ENCODE data around the gene EML6. TPM values are rescaled to one million over a fixed set of nuclear protein-coding genes. Genes with fewer than 3 reads are reported as not detected.

Gene EML6
- total and polyA plus RNA-seq, 4 donors: 0.95 to 2.7 (median 2.6) TPM; not detected in 1

DNA sequence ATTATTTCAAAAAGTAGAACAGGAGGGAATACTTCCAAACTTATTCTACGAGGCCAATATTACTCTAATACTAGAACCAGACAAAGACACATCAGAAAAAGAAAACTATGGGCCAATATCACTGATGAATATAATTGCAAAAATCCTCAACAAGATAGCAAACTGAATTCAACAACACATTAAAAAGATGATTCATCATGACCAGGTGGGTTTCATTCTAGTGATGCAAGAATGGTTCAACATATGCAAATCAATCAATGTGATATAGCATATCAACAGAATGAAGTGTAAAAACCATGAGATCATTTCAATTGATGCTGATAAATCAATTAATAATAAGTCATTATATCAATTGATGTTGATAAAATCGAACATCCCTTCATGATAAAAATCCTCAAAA lies 22.4 kb upstream of the EML6 start:
- Histone ChIP-seq H3K9me3 (ENCODE audit: control insufficient read depth, low read length) (no peaks in the 10 kb centered on the region), H3K36me3 (ENCODE audit: control insufficient read depth in 1 of 2, insufficient read depth in 2 of 2, low read length in 1 of 2) (no peaks in the 10 kb centered on the region), H3K4me3 (ENCODE audit: low read length in 2 of 2) (no peak overlapping the region), H3K4me1 (ENCODE audit: control insufficient read depth in 1 of 2, insufficient read depth in 2 of 2, low read length in 2 of 2) (no peaks in the 10 kb centered on the region), H3K27me3 (ENCODE audit: control insufficient read depth in 1 of 2, insufficient read depth in 2 of 2, low read length in 1 of 2) (no peaks in the 10 kb centered on the region), H3K27ac (ENCODE audit: low read depth in 1 of 2, low read length in 2 of 2) (no peak overlapping the region)
- intact Hi-C loops (cut with DNase I): loop anchor here (5.0 to 10.0 kb wide), 3 partner anchors 179 to 594 kb away; no protein-coding TSS in a partner anchor
- no peak for ATAC-seq (ENCODE audit: low FRiP score)
- DNase-seq: no peak
- WGBS, 2 donors: 83 to 86% methylated on average over 2 of the region's 2 CpGs

DNA sequence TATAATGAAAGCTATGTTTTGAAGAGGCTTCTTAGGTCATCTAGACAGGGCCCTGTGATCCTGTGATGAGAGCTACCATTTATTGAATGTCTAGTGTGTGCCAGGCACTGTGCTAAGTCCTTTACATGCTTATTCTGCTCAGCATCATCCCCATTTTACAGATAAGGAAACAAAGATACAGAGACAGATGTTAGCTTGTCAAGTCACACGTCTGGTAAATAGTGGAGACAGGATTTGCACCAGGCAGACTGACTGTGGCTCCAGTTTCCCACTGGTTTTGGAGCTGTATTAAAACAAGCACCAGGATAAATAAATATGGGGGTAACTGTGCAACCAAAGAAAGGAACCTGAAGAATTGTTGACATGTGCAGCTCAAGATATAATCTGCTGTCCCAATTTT lies 19.2 kb upstream of the EML6 start:
- Histone ChIP-seq H3K9me3 (ENCODE audit: control insufficient read depth, low read length) (no peaks in the 10 kb centered on the region), H3K27ac (ENCODE audit: low read depth in 1 of 2, low read length in 2 of 2) (no peak overlapping the region), H3K36me3 (ENCODE audit: control insufficient read depth in 1 of 2, insufficient read depth in 2 of 2, low read length in 1 of 2) (no peaks in the 10 kb centered on the region), H3K27me3 (ENCODE audit: control insufficient read depth in 1 of 2, insufficient read depth in 2 of 2, low read length in 1 of 2) (no peaks in the 10 kb centered on the region), H3K4me1 (ENCODE audit: control insufficient read depth in 1 of 2, insufficient read depth in 2 of 2, low read length in 2 of 2) (no peaks in the 10 kb centered on the region), H3K4me3 (ENCODE audit: low read length in 2 of 2) (no peak overlapping the region)
- ATAC-seq (ENCODE audit: low FRiP score) (no peak), DNase-seq (no peak)
- WGBS, 2 donors: 75 to 82% methylated on average over 1 of the region's 1 CpG
- intact Hi-C loops (cut with DNase I): loop anchor here (5.0 to 10.0 kb wide), 3 partner anchors 182 to 597 kb away; no protein-coding TSS in a partner anchor

DNA sequence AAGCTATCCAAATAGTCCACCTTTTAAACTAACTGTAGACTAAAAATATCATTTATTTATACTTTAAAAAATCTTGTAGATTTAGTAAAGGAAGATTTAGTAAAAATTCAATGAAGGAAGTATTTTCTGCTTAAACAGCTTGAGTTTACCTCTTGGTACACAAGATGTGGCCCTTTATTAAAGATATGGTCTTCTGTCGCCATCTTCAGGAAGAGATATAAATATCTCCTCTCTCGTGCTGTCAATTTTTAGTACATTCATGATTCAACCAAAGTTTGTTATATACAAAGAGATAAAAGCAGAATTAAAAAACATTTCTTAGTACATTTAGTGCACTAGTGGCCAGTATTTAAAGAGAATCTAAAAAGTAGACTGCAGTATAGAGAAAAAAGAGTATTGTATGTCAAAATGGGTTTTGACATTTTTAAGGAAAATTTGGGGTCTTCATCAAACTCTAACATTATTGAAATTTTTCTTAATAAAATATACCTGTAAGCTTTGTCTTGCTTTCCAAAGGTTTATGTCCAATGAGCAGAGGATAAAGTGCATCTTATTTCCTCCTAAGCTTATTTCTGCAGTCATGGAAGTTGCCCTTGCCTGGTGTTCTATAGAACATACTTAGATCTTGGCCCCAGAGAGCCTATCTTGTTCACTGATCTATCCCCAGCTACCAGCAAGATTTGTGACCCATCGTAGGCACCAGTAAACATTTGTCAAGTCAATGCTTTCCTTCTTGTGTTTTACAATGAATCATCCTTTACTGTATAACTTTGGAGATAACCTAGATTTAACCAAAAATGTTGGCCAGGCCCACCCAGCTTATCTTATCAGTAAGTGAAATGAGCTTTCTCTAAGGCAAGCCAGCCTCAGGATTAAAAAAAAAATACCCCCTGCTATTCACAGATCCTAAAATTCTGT lies 18.5 kb upstream of the EML6 start:
- H3K27ac ChIP-seq (ENCODE audit: low read depth in 1 of 2, low read length in 2 of 2): no peak overlapping the region
- WGBS, 2 donors: 6 to 13% methylated on average over 3 of the region's 3 CpGs
- no peaks in the 10 kb centered on the region for H3K4me1 ChIP-seq (ENCODE audit: control insufficient read depth in 1 of 2, insufficient read depth in 2 of 2, low read length in 2 of 2)
- no peaks in the 10 kb centered on the region for H3K9me3 ChIP-seq (ENCODE audit: control insufficient read depth, low read length)
- no peak overlapping the region for H3K4me3 ChIP-seq (ENCODE audit: low read length in 2 of 2)
- H3K27me3 ChIP-seq (ENCODE audit: control insufficient read depth in 1 of 2, insufficient read depth in 2 of 2, low read length in 1 of 2): no peaks in the 10 kb centered on the region
- peak; percentile 82 for ATAC-seq (ENCODE audit: low FRiP score)
- no peaks in the 10 kb centered on the region for H3K36me3 ChIP-seq (ENCODE audit: control insufficient read depth in 1 of 2, insufficient read depth in 2 of 2, low read length in 1 of 2)
- intact Hi-C loops (cut with DNase I): loop anchor here (5.0 to 10.0 kb wide), 3 partner anchors 183 to 598 kb away; no protein-coding TSS in a partner anchor
- DNase-seq: no peak

DNA sequence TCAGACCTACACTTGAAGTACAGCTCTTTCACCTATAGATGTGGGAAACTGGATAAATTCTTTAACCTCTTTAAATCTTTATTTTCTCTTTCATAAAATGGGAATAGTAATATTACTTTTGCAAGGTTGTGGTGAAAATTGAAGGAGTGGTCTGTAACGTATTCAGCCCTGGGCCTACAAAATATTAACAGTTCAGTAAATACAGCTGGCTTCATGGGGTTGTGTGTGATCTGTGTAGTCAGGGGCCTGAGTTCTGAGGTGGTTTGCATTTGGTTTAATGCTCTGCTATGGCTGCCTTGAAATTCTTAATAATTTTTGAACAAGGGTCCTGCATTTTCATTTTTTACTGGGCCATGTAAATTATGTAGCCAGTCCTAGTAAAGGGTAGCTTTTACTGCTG lies 16.8 kb upstream of the EML6 start:
- H3K27me3 ChIP-seq (ENCODE audit: control insufficient read depth in 1 of 2, insufficient read depth in 2 of 2, low read length in 1 of 2): no peaks in the 10 kb centered on the region
- intact Hi-C loops (cut with DNase I): loop anchor here in 1 of 2 donors (10.0 kb wide), 1 partner anchor 532 kb away; no protein-coding TSS in a partner anchor

DNA sequence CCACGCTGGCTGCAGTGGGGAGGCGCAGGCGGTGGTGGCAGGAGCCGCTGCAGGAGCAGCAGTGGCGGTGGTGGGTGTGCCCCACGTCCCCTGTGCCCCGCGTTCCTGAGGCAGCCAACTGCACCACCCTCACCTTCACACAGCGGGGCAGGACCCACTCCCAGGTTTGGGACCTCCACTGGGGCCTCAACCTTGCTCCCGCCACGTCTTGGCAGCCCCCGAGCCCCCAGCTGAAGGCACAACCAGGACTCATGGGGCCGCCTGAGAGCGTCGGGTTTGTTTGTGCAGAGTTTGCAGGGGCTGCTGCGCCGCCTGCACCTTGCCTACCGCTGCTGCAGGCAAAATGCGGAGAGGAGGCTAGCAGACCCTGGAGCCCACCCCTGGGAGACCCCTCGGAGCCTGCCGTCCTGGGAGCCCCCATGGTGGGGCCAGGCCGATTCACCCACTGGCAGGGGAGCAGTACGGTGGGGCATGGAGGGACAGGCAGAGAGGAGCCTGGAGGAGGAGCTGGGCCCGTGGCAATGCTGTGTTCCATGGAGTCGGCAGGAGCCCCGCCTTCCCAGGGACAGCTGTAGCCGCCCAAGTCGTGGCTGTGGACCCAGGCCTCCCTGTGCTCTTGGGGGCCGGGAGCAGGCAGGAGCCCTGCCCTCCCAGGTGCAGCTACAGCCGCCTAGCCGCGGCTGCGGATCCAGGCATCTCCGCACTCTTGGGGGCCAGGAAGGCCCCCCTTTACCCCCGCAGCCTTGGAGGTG lies 14.7 kb upstream of the EML6 start:
- peak; percentile 70 to 76 for DNase-seq
- intact Hi-C loops (cut with DNase I): loop anchor here in 1 of 2 donors (10.0 kb wide), 1 partner anchor 534 kb away; no protein-coding TSS in a partner anchor

More for the DNA sequence above, 16.8 kb upstream of the EML6 start:
- WGBS, 2 donors: 78 to 93% methylated on average over 1 of the region's 1 CpG
- DNase-seq (no peak), ATAC-seq (ENCODE audit: low FRiP score) (no peak)
- no peaks in the 10 kb centered on the region for H3K36me3 ChIP-seq (ENCODE audit: control insufficient read depth in 1 of 2, insufficient read depth in 2 of 2, low read length in 1 of 2)
- no peak overlapping the region for H3K4me3 ChIP-seq (ENCODE audit: low read length in 2 of 2)
- H3K4me1 ChIP-seq (ENCODE audit: control insufficient read depth in 1 of 2, insufficient read depth in 2 of 2, low read length in 2 of 2): no peaks in the 10 kb centered on the region
- H3K27ac ChIP-seq (ENCODE audit: low read depth in 1 of 2, low read length in 2 of 2): no peak overlapping the region
- H3K9me3 ChIP-seq (ENCODE audit: control insufficient read depth, low read length): no peaks in the 10 kb centered on the region

DNA sequence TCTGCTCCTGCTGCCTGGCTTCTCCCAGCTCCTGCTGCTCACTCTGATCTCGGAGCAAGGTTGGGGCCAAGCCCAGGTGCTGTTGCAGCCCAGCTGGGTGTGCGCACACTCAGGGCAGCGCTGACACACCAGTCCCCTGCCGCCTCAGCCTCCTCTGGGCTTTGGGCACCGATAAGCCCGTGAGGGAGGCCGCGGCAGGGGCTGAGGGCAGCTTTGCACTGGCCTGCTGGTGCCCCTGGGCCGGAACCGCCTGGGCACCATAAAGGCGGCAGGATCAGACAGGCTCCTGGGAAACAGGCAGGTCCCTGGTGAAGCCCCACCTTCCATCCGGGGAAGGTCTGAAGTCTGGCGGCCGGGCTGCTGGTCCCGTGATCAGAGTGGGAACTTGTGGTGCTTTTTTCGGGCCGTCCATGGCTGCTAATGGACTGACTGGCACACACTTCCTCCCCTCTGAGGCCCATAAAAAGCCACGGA lies 14.1 kb upstream of the EML6 start:
- Histone ChIP-seq H3K27me3 (ENCODE audit: control insufficient read depth in 1 of 2, insufficient read depth in 2 of 2, low read length in 1 of 2) (no peaks in the 10 kb centered on the region), H3K27ac (ENCODE audit: low read depth in 1 of 2, low read length in 2 of 2) (no peak overlapping the region), H3K4me3 (ENCODE audit: low read length in 2 of 2) (peak overlapping the region; percentile 5 to 38), H3K9me3 (ENCODE audit: control insufficient read depth, low read length) (no peaks in the 10 kb centered on the region), H3K4me1 (ENCODE audit: control insufficient read depth in 1 of 2, insufficient read depth in 2 of 2, low read length in 2 of 2) (no peaks in the 10 kb centered on the region), H3K36me3 (ENCODE audit: control insufficient read depth in 1 of 2, insufficient read depth in 2 of 2, low read length in 1 of 2) (no peaks in the 10 kb centered on the region)
- intact Hi-C loops (cut with DNase I): loop anchor here in 1 of 2 donors (10.0 kb wide), 1 partner anchor 535 kb away; no protein-coding TSS in a partner anchor
- DNase-seq (peak in 1 of 2 donors; percentile 63), ATAC-seq (ENCODE audit: low FRiP score) (peak; percentile 68)
- 13 to 20% methylated on average over 16 to 18 of the region's 18 CpGs for WGBS, 2 donors

More for the DNA sequence above, 14.7 kb upstream of the EML6 start:
- H3K36me3 ChIP-seq (ENCODE audit: control insufficient read depth in 1 of 2, insufficient read depth in 2 of 2, low read length in 1 of 2): no peaks in the 10 kb centered on the region
- H3K27ac ChIP-seq (ENCODE audit: low read depth in 1 of 2, low read length in 2 of 2): no peak overlapping the region
- H3K4me1 ChIP-seq (ENCODE audit: control insufficient read depth in 1 of 2, insufficient read depth in 2 of 2, low read length in 2 of 2): no peaks in the 10 kb centered on the region
- ATAC-seq (ENCODE audit: low FRiP score): peak; percentile 73
- no peaks in the 10 kb centered on the region for H3K27me3 ChIP-seq (ENCODE audit: control insufficient read depth in 1 of 2, insufficient read depth in 2 of 2, low read length in 1 of 2)
- peak overlapping the region; percentile 5 to 38 for H3K4me3 ChIP-seq (ENCODE audit: low read length in 2 of 2)
- WGBS, 2 donors: 17 to 21% methylated on average over 33 to 35 of the region's 35 CpGs
- no peaks in the 10 kb centered on the region for H3K9me3 ChIP-seq (ENCODE audit: control insufficient read depth, low read length)

DNA sequence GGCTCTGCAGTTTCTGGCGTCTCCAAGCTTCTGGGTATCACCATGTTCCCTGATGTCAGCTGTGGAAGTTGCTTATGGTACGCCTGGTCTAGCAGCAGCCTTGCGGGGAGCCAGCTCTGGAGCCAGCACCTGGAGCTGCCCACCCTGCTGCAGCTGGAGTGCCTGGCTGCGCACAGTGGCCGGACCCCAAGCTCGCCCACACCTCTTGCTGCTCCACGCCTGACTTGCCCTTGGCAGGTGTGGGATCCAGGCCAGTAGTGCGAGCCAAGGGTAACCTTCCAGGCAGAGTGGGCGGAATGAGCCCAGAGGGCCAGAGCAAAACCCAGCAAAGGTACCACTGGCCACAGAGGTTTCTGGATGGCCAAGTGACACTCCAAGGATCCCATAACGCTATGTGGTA lies 13.2 kb upstream of the EML6 start:
- no peaks in the 10 kb centered on the region for H3K4me1 ChIP-seq (ENCODE audit: control insufficient read depth in 1 of 2, insufficient read depth in 2 of 2, low read length in 2 of 2)
- 90% methylated on average over 10 of the region's 10 CpGs for WGBS, 2 donors
- ATAC-seq (ENCODE audit: low FRiP score) (peak; percentile 7), DNase-seq (no peak)
- no peak overlapping the region for H3K27ac ChIP-seq (ENCODE audit: low read depth in 1 of 2, low read length in 2 of 2)
- H3K36me3 ChIP-seq (ENCODE audit: control insufficient read depth in 1 of 2, insufficient read depth in 2 of 2, low read length in 1 of 2): no peaks in the 10 kb centered on the region
- no peaks in the 10 kb centered on the region for H3K9me3 ChIP-seq (ENCODE audit: control insufficient read depth, low read length)
- intact Hi-C loops (cut with DNase I): no loop called here
- H3K27me3 ChIP-seq (ENCODE audit: control insufficient read depth in 1 of 2, insufficient read depth in 2 of 2, low read length in 1 of 2): no peaks in the 10 kb centered on the region
- no peak overlapping the region for H3K4me3 ChIP-seq (ENCODE audit: low read length in 2 of 2)

DNA sequence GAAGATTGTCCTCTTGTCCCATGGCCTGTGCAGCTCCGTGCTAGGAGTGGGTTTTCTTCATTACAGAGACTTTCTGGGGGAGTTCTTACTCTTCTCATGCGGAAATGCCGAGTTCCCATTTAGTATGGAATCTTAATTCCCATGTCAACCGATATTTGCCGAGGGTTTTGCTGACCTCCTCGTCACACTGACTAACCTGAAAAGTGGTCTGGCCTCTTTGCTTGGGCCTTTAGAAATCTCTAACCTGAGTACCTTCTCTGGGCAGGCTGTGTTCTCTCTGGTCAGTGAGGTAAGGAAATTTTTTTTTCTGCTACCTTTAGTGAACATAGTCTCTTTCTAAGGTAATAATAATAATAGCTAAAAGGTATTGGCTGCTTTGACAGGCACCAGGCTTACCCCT lies 10.9 kb upstream of the EML6 start:
- DNase-seq: no peak
- no peak for ATAC-seq (ENCODE audit: low FRiP score)
- Histone ChIP-seq H3K4me1 (ENCODE audit: control insufficient read depth in 1 of 2, insufficient read depth in 2 of 2, low read length in 2 of 2) (no peaks in the 10 kb centered on the region), H3K9me3 (ENCODE audit: control insufficient read depth, low read length) (no peaks in the 10 kb centered on the region), H3K4me3 (ENCODE audit: low read length in 2 of 2) (no peak overlapping the region), H3K36me3 (ENCODE audit: control insufficient read depth in 1 of 2, insufficient read depth in 2 of 2, low read length in 1 of 2) (no peaks in the 10 kb centered on the region), H3K27me3 (ENCODE audit: control insufficient read depth in 1 of 2, insufficient read depth in 2 of 2, low read length in 1 of 2) (no peaks in the 10 kb centered on the region), H3K27ac (ENCODE audit: low read depth in 1 of 2, low read length in 2 of 2) (no peak overlapping the region)
- 95% methylated on average over 6 of the region's 6 CpGs for WGBS, 2 donors
- intact Hi-C loops (cut with DNase I): no loop called here

Measured in aorta (tissue), 5 donors.